B cell (primary cell): Measurements from ENCODE around the gene PLEKHM3. TPM values are rescaled to one million over a fixed set of nuclear protein-coding genes. Genes with fewer than 3 reads are reported as not detected.

Experiments
- ATAC-seq: fragments of 200-7000 bp; cut with Tn5 transposase; one replicate; pipeline ENCODE4 v1.10.0; 2021; ENCODE audit warnings: low read depth, mild to moderate bottlenecking, moderate number of reproducible peaks, moderate library complexity
- CTCF ChIA-PET: fragments of 350-600 bp; sonication (Branson Sonifier 250); formaldehyde crosslinking; loops from one replicate; lab custom pipeline; 2021; ENCODE audit warnings: antibody characterized with exemption, inconsistent platforms; lab: Charles Lee
- POLR2A ChIA-PET: fragments of 350-600 bp; sonication (Branson Sonifier 250); formaldehyde crosslinking; loops from one replicate; lab custom pipeline; 2021; ENCODE audit warnings: antibody characterized with exemption; lab: Charles Lee
- DNase-seq: peaks from one replicate; pipeline ENCODE4 v3.0.0; 2013
- H2AFZ ChIP-seq: 2 replicates; pipeline ENCODE4 v1.6.1; 2012; ENCODE audit warnings: mild to moderate bottlenecking, low read depth, low read length; ENCODE audit not compliant: insufficient read depth, poor library complexity, severe bottlenecking
- H3K27ac ChIP-seq, 2 donors: 1 replicate in 1 of 2; 2 replicates in 1 of 2; pipeline ENCODE4 v1.5.1; 2012 to 2013; ENCODE audit warnings: low read length in 2 of 2, mild to moderate bottlenecking in 2 of 2, moderate library complexity in 1 of 2
- H3K27me3 ChIP-seq, 4 experiments: fragments of 200-600 bp in 1 of 4; sonication (generic) in 1 of 4; replicated peaks in 1 of 4; 1 replicate in 2 of 4; 2 replicates in 2 of 4; pipeline versions ENCODE4 v1.6.1 to v1.7.0; 2013 to 2016; ENCODE audit warnings: low read length in 3 of 4, mild to moderate bottlenecking in 2 of 4, mixed read lengths in 1 of 4, moderate library complexity in 1 of 4; ENCODE audit not compliant: insufficient read depth in 4 of 4, control insufficient read depth in 3 of 4; ENCODE audit errors: control extremely low read depth in 1 of 4
- H3K36me3 ChIP-seq, 2 experiments: replicated peaks in 1 of 2; 1 replicate in 1 of 2; 2 replicates in 1 of 2; pipeline versions ENCODE4 v1.6.1 to v1.7.1; 2013; ENCODE audit warnings: low read length in 1 of 2; ENCODE audit not compliant: insufficient read depth in 2 of 2, control insufficient read depth in 1 of 2; ENCODE audit errors: control extremely low read depth in 1 of 2, extremely low read depth in 1 of 2
- H3K4me1 ChIP-seq, 2 donors: fragments of 200-600 bp in 1 of 2; sonication (generic) in 1 of 2; 1 replicate in 1 of 2; 2 replicates in 1 of 2; pipeline versions ENCODE4 v1.5.1 to v1.6.1; 2013 to 2017; ENCODE audit warnings: low read length in 2 of 2; ENCODE audit not compliant: control insufficient read depth in 2 of 2, insufficient read depth in 2 of 2
- H3K4me2 ChIP-seq: replicated peaks from 2 replicates; pipeline ENCODE3; 2012; ENCODE audit warnings: mild to moderate bottlenecking, low read depth, low read length; ENCODE audit not compliant: poor library complexity, severe bottlenecking
- H3K4me3 ChIP-seq, 5 experiments: fragments of 200-600 bp in 1 of 5; sonication (generic) in 1 of 5; 1 replicate in 3 of 5; 2 replicates in 2 of 5; pipeline versions ENCODE4 v1.5.1 to v1.7.0; 2011 to 2016; ENCODE audit warnings: low read length in 4 of 5, mild to moderate bottlenecking in 4 of 5, low read depth in 2 of 5, control low read depth in 1 of 5, moderate library complexity in 1 of 5; ENCODE audit not compliant: insufficient read depth in 1 of 5; ENCODE audit errors: control extremely low read depth in 1 of 5, extremely low read depth in 1 of 5
- H3K79me2 ChIP-seq: fragments of 200-600 bp; sonication (generic); one replicate; pipeline ENCODE4 v1.6.0; 2016; ENCODE audit warnings: low read length; ENCODE audit not compliant: control insufficient read depth, insufficient read depth
- H3K9ac ChIP-seq: fragments of 200-600 bp; sonication (generic); 2 replicates; pipeline ENCODE4 v1.6.1; 2017; ENCODE audit warnings: mild to moderate bottlenecking, low read length, moderate library complexity
- H3K9me3 ChIP-seq, 3 donors: one replicate each; pipeline versions ENCODE4 v1.6.1 to v1.7.1; 2013; ENCODE audit warnings: low read length in 2 of 3; ENCODE audit not compliant: control insufficient read depth in 2 of 3, insufficient read depth in 1 of 3; ENCODE audit errors: control extremely low read depth in 1 of 3
- H4K20me1 ChIP-seq: 2 replicates; pipeline ENCODE4 v1.6.0; 2012; ENCODE audit warnings: mild to moderate bottlenecking, low read length; ENCODE audit not compliant: insufficient read depth, control insufficient read depth, poor library complexity, severe bottlenecking
- H3K27ac Mint-ChIP-seq: one replicate; pipeline ENCODE4 v1.8.0; 2021; ENCODE audit warnings: mixed read lengths
- H3K27me3 Mint-ChIP-seq: one replicate; pipeline ENCODE4 v1.8.0; 2021; ENCODE audit warnings: mixed read lengths
- H3K4me1 Mint-ChIP-seq: one replicate; pipeline ENCODE4 v1.8.0; 2021; ENCODE audit warnings: mixed read lengths
- H3K4me3 Mint-ChIP-seq: one replicate; pipeline ENCODE4 v1.8.0; 2021; ENCODE audit warnings: mixed read lengths
- H3K9me3 Mint-ChIP-seq: one replicate; pipeline ENCODE4 v1.8.0; 2022; ENCODE audit warnings: mixed read lengths; ENCODE audit not compliant: insufficient read depth
- CTCF ChIP-seq: fragments of 200-600 bp; IDR thresholded peaks from one replicate; pipeline ENCODE4 v1.8.0; 2022; ENCODE audit warnings: antibody characterized with exemption, mild to moderate bottlenecking
- EZH2 ChIP-seq: IDR thresholded peaks from 2 replicates; pipeline ENCODE4 v1.6.1; 2012; ENCODE audit warnings: borderline replicate concordance, low read depth, mild to moderate bottlenecking, moderate library complexity, low read length; ENCODE audit not compliant: insufficient read depth, poor library complexity, severe bottlenecking
- WGBS: methylation state at CpG from one replicate; pipeline ENCODE4 v1.1.5; 2013; ENCODE audit warnings: missing lambda C conversion rate; ENCODE audit not compliant: insufficient coverage; 5-methylcytosine and 5-hydroxymethylcytosine counted together
- intact Hi-C: fragments of 100-400 bp; cut with micrococcal nuclease; formaldehyde crosslinking; loops from one replicate; pipeline ENCODE4 v1.10.0; 2022
- polyA plus RNA-seq: library from polyadenylated mRNA; depleted of rRNA; stranded (reverse); fragments of >200 nt; gene quantifications from 2 replicates; pipeline ENCODE4 v1.2.3, GENCODE V29; 2012
- total RNA-seq, 2 donors: library from RNA; stranded (reverse); fragments of 120-200 nt in 1 of 2; gene quantifications; 1 replicate in 1 of 2; 2 replicates in 1 of 2; pipeline versions ENCODE4 v1.2.3 to v1.2.4, GENCODE V29; 2013 to 2022

The PLEKHM3 gene
- total and polyA plus RNA-seq, 2 donors (not counting 1 experiment from before 2014, with no cell fraction given) = 4.0 to 17.7 TPM

GRCh38 chr2:207861789-207862188 lies 163.5 kb downstream of the PLEKHM3 start:
- Mint-ChIP-seq H3K27me3 (no peaks in the 10 kb centered on the region), H3K9me3 (no peaks in the 10 kb centered on the region), H3K4me3 (no peak overlapping the region), H3K4me1 (no peaks in the 10 kb centered on the region), H3K27ac (no peak overlapping the region)
- Histone ChIP-seq H4K20me1 (no peaks in the 10 kb centered on the region), H3K4me1 (no peaks in the 10 kb centered on the region), H3K9ac (no peak overlapping the region), H3K79me2 (no peaks in the 10 kb centered on the region), H3K27me3 (no peaks in the 10 kb centered on the region), H2AFZ (no peak overlapping the region), H3K4me2 (no peak overlapping the region), H3K36me3 (peaks cover 3 to 7% of the 10 kb centered on the region in 2 experiments), H3K9me3 (no peaks in the 10 kb centered on the region), H3K4me3 (no peak overlapping the region), H3K27ac (no peak overlapping the region)
- intact Hi-C loops = no loop called here
- POLR2A ChIA-PET = no interaction called here
- TF ChIP-seq EZH2 = no peak
- no peak for TF ChIP-seq CTCF
- ATAC-seq (no peak), DNase-seq (no peak)
- CTCF ChIA-PET = no interaction called here
- WGBS = 100% methylated on average over 3 of the region's 4 CpGs

- ATAC-seq (no peak), DNase-seq (no peak)
- H4K20me1 ChIP-seq = no peaks in the 10 kb centered on the region
- H3K27me3 ChIP-seq = no peaks in the 10 kb centered on the region
- no peaks in the 10 kb centered on the region for H3K79me2 ChIP-seq
- Mint-ChIP-seq H3K27me3 (no peaks in the 10 kb centered on the region), H3K4me3 (no peak overlapping the region), H3K27ac (no peak overlapping the region), H3K4me1 (no peaks in the 10 kb centered on the region), H3K9me3 (no peaks in the 10 kb centered on the region)
- peaks cover 6 to 7% of the 10 kb centered on the region in 2 experiments for H3K36me3 ChIP-seq
- H3K4me1 ChIP-seq = no peaks in the 10 kb centered on the region
- no peaks in the 10 kb centered on the region for H3K9me3 ChIP-seq
- TF ChIP-seq EZH2 = no peak
- TF ChIP-seq CTCF = no peak
- H2AFZ ChIP-seq = no peak overlapping the region
- no peak overlapping the region for H3K27ac ChIP-seq
- no peak overlapping the region for H3K9ac ChIP-seq
- 97% methylated on average over 3 of the region's 3 CpGs for WGBS
- intact Hi-C loops = no loop called here
- no peak overlapping the region for H3K4me2 ChIP-seq
- ChIA-PET CTCF (no interaction called here), POLR2A (no interaction called here)
- no peak overlapping the region for H3K4me3 ChIP-seq
These were observed 164.6 kb downstream of the PLEKHM3 start for GRCh38 chr2:207860685-207861084.
